HG02943 (cell line): Measurements from ENCODE around the gene RERE.

Experiments
- ATAC-seq: cut with Tn5 transposase; IDR thresholded peaks from one replicate; pipeline ENCODE4 v1.9.1; 2021; ENCODE audit warnings: mild to moderate bottlenecking, low read depth, moderate library complexity; ENCODE audit not compliant: unreplicated experiment

RERE gene

GRCh38 chr1:8589571-8589970 lies 227.9 kb downstream of the RERE start:
- ATAC-seq, result no peak

- no peak for ATAC-seq
These were observed 229.7 kb downstream of the RERE start for GRCh38 chr1:8587784-8588183.

- no peak for ATAC-seq
These were observed 231.0 kb downstream of the RERE start for GRCh38 chr1:8586438-8586837.

GRCh38 chr1:8584316-8584715 lies 233.1 kb downstream of the RERE start:
- no peak for ATAC-seq

- ATAC-seq, result no peak
These were observed 234.4 kb downstream of the RERE start for GRCh38 chr1:8583031-8583430.

GRCh38 chr1:8580566-8580965 lies 236.9 kb downstream of the RERE start:
- no peak for ATAC-seq

- no peak for ATAC-seq
These were observed 238.5 kb downstream of the RERE start for GRCh38 chr1:8578936-8579335.

GRCh38 chr1:8578132-8578877 lies 239.1 kb downstream of the RERE start:
- no peak for ATAC-seq

GRCh38 chr1:8574985-8575384 lies 242.5 kb downstream of the RERE start:
- no peak for ATAC-seq

GRCh38 chr1:8572106-8572505 lies 245.3 kb downstream of the RERE start:
- no peak for ATAC-seq

GRCh38 chr1:8571200-8571984 lies 246.0 kb downstream of the RERE start:
- ATAC-seq, result no peak

- ATAC-seq, result no peak
These were observed 247.0 kb downstream of the RERE start for GRCh38 chr1:8570465-8570864.

GRCh38 chr1:8569242-8569641 lies 248.2 kb downstream of the RERE start:
- no peak for ATAC-seq

GRCh38 chr1:8568837-8569236 lies 248.6 kb downstream of the RERE start:
- ATAC-seq, result no peak

GRCh38 chr1:8567146-8567545 lies 250.3 kb downstream of the RERE start:
- ATAC-seq, result no peak

GRCh38 chr1:8565802-8566201 lies 251.6 kb downstream of the RERE start:
- no peak for ATAC-seq

GRCh38 chr1:8563944-8564537 lies 253.4 kb downstream of the RERE start:
- ATAC-seq, result no peak

- no peak for ATAC-seq
These were observed 254.3 kb downstream of the RERE start for GRCh38 chr1:8562881-8563865.

- no peak for ATAC-seq
These were observed 255.2 kb downstream of the RERE start for GRCh38 chr1:8562222-8562621.
